GM18951 (cell line): Measurements from ENCODE around the gene NAV3.

ENCODE experiments used
- POLR2A ChIP-seq: IDR thresholded peaks from 4 replicates; pipeline ENCODE4 v1.6.1; 2011; ENCODE audit warnings: mild to moderate bottlenecking; ENCODE audit not compliant: insufficient read length, insufficient read depth; ENCODE audit errors: extremely low read depth
- in situ Hi-C: fragments of 300-500 bp; cut with MboI; formaldehyde crosslinking; loops from one replicate; pipeline ENCODE4 v1.12.0; 2022; ENCODE audit warnings: low sequenced_read_pairs, mixed read lengths, inconsistent platforms; ENCODE audit not compliant: unreplicated experiment

NAV3 gene

DNA sequence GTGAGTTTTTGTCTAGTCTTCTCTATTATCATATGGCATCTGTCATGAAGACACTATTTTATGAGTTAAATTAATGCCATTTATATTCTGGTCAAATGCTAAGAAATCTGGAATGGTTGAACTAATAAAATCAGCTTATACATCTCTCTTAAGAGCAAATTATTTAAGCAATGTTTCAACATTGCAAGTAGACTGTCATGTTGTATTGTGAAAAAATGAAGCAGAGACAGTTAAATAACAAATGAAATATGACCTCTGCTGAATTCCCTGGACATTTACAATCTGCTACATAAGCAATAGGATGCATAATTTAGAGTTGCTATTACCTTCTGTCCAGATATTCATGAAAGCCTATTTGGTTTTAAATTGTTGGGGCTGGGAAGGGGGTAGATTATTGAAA, 30.6 kb downstream of the NAV3 start:
- TF ChIP-seq POLR2A: no peak

DNA sequence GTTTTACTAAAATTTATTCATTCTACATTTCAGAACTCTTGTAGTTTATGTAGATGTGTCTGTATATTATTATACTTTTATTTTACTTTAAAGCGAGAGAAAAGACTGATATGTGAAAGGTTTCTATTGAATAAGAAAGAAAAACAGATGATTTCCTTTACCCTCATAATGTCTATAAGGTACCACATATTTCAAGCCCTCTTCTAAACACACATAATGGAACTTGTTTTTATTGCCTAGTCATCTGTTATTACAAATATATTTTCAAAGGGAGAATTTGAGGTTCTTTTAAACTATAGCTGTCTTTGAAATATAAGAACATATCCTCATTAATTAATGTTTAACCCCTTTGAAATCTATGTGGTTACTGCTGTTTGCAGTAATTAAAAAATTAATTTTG, 34.5 kb downstream of the NAV3 start:
- TF ChIP-seq POLR2A: no peak

More for the DNA sequence above, 30.6 kb downstream of the NAV3 start:
- in situ Hi-C loops: no loop called here

DNA sequence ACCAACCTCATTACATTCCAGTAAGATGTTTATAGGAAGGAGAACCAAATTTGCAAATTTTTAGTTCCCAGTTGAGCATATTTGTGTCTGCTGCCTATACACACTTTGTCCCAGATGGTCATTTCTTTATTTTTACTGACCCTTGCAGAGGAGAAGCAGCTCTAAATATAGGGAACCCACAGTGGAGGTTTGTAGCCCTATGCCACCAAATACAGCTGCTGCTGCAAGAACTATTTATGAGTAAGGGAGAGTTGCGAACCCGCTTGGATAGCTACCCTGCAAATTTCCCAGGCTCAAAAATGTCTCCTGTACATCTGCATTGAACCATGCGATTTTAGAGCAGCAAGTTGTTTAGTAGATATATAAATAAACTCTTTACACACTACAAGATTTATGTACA, 48.2 kb downstream of the NAV3 start:
- TF ChIP-seq POLR2A: no peak
- in situ Hi-C loops: no loop called here

More for the DNA sequence above, 34.5 kb downstream of the NAV3 start:
- in situ Hi-C loops: no loop called here

DNA sequence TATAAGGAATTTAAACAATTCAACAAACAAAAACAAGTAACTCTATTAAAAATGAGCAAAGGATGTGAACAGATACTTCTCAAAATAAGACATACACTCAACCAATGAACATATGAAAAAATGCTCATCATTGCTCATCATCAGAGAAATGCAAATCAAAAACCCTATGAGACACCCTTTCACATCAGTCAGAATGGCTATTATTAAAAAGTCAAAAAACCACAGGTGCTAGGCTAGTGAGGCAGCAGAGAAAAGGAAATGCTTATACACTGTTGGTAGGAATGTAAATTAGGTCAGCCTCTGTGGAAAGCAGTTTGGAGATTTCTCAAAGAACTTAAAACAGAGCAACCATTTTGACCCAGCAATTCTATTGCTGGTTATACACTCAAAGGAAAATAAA, 52.0 kb downstream of the NAV3 start:
- in situ Hi-C loops: no loop called here
- no peak for TF ChIP-seq POLR2A

DNA sequence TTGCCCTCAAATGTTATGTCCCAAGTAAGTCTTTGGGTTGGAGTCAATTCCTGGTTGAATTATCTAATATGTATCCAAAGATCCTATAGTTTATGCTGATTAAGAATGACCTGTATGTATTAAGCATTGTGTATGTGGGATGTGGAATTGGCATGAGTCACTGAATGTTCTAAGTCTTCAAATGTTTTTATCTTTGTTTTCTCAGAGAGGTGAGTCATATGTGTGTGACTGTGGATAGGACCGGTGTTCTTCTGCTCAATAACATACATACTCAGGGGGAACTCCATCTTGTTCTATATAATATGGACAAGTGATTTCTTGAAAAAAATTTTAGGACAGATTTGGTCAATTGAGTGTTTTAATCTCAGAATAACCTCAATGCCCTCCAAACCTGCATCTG, 57.9 kb downstream of the NAV3 start:
- in situ Hi-C loops: no loop called here
- no peak for TF ChIP-seq POLR2A

DNA sequence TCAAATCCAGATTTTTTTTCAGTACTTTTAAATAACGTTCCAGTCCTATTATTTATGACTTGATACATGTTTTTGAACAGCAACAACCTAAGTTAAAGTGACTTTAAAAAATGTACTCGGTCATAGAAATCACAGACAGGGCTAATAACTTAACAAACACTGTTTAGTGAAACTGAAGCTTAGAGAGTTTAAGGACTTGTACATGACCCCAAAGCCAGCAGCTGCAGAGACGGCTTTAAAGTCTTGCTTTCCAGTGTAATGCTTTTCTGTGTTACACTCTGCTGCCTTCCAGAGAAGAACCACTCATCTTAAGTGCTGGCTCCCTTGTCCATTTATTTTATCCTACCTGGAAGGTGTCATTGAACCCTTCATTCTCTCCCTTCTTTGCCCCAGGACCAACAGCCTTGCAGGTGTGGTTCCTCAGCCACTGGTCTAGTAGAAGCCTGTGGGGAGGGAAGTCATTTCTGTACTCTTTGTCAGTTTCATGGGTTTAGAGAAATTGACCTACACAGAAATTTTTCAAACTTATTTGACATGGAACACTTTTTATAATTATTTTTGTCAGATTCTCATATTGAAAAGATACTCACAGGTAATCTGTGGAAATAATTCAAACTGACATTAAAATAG, 60.9 kb downstream of the NAV3 start:
- in situ Hi-C loops: no loop called here
- no peak for TF ChIP-seq POLR2A

DNA sequence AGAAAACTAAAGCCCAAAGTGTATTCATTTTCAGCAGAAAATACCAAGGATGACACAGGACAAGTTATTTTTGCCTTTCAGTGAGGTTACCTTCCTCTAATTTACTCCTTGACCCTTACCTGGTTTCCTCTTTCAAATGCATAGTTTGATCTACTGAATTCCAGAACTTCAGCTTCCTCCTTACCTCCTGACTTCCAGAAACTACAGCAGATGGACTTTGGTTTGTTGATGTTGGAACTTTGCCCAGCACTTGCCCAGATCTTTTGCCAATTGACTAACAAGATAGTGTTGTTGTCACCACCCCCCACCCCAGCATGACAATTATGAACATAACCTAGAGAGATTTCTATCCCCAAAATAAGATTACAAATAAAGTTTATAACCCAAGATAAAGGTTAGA, 63.2 kb downstream of the NAV3 start:
- no peak for TF ChIP-seq POLR2A
- in situ Hi-C loops: no loop called here

DNA sequence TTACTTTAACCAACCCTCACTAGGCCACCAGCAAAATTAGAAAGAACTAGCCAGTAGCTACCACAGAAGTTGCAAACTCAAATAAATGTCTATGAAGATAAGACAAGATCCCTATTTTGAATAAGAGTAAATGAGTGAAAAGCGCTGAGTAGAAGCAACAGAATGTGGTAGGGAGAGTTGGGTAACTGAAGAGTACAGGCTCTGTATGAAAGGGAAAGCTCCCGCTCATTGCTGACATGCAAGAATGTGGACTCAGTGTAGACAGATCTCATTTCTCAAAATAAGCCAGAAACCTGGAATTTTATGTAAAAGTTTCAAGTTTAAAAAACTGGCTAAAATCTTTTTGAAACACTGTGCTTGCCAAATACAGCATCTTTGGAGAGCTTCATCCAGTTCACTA, 63.9 kb downstream of the NAV3 start:
- in situ Hi-C loops: no loop called here
- TF ChIP-seq POLR2A: no peak

DNA sequence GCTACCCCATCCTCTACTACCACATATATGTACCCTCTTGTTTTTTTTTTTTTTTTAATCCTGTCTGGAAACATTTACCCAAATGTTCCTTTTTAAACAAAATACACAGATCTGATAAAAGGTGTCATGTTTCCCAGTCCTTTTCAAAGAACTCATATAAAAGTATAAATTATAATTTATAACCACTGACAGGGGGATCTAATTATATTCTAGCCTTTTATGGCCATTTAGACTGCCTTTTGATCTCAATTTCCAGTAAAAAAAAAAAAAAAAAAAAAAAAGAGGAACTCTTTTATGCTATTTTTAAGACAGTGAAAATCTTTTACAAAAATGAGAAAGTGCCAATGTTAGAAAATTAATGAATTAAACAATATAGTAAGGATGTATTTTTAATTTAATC, 65.0 kb downstream of the NAV3 start:
- no peak for TF ChIP-seq POLR2A
- in situ Hi-C loops: no loop called here

DNA sequence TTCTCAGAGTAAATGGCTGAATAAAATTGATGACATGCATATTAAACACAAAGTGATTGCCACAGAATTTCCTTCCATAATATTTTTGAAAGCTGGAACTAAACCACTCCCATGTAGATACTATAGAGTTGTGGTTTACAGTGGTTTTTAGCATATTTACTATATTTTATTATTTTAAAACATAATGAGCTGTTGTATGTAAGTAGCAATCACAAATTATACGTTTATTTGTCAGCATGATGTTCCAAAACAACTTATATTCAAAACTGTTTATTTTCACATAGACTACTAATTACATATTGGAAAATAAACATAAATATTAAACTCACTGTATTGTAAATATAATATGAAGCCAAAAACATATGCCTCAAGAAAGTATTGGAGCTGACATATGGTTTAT, 77.2 kb downstream of the NAV3 start:
- TF ChIP-seq POLR2A: no peak
- in situ Hi-C loops: no loop called here

DNA sequence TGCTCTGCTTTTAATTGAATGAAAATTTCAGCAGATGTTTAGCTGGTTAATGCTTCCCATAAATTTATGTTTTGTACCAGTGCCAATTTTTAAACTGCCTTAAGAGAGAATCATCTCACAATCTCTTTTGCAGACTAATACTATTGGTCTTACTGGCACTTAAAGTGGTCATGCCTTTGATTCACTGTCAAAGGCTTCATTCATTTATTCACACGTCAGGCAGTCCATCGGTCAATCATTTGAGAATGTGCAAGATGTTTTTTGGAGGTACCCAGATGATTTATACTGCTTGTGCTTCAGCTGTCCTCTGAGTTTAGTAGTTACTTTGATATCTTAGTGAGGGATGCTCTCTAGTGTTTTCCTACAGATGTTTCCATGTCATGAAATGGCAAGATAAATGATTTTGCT, 83.4 kb downstream of the NAV3 start:
- in situ Hi-C loops: no loop called here
- no peak for TF ChIP-seq POLR2A

DNA sequence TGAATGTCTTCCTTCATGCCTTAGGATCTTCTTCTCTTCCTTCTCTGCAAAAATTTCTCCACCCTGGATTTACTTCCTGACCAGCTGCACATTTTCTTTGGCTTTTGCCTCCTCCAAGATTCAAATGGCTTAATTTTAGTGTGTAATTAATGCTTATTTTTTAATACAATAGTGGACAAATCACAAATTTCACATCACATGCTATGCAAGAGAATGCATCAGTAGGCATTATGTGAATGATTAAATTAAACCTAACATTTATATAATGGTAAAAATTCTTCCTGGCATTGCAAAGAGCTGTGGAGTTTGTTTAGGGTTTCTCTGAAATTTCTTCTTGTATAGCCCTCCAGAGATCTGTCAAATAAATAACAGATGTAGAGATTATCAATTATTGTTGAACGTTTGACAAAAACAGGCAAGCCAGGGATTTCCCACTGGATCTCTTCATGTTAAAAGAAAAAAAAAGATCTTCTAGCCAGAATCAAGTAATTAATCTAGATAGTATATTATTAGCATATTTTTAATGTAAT, 84.4 kb downstream of the NAV3 start:
- in situ Hi-C loops: no loop called here
- TF ChIP-seq POLR2A: no peak

DNA sequence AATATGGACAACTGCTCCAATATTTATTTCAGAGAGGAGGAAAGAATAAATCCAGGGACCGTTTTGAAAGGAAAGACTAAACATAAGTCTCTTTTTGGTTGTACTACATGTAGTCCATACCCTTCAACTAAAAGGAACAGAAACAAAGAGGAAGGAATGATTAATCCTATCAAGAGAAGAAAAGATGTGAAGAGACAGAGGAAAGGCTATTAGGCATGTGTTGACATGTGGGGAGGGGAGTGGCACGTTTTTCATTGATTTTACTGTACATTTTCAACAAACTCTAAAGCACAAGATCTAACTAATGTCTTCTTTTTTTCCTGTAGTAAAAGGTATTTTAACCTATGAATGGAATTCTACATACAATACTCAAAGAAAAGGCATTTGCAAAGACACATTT, 85.6 kb downstream of the NAV3 start:
- no peak for TF ChIP-seq POLR2A
- in situ Hi-C loops: no loop called here

DNA sequence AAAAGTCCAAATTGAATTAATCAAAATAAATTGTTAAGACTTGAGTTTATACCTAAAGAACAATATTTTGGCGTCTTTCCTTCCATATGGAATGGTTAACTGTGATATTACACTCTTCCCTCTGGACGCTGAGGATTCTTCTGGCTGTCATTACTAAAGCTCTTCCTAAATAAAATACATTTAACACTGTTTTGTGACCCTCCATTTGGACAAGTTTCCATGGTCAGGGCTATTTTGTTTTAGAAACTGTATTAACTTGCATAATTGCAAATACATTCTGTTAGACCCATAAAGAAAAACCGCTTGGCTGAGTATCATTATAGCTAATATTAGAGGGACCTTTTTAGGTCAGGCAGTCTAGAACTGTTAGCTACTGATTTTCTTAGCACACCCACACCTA, 87.4 kb downstream of the NAV3 start:
- TF ChIP-seq POLR2A: no peak

DNA sequence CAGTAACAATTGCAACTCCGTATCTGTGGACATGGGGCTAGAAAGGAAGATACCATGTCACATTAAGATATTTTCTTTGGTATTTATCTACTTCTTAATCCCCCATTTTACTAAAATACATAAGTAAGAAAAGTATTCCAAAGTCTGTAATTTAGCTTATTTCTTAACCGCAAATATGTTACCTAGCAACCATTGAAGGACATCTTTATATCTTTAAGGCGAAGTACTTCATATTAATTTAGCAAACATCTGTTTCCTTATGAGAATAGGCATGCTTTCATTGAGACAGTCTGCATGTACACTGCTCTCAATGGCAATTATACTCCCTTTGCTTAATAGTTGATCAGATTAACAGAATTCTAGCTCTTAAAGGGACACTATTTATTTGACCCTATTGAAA, 88.8 kb downstream of the NAV3 start:
- TF ChIP-seq POLR2A: no peak
- in situ Hi-C loops: no loop called here

More for the DNA sequence above, 87.4 kb downstream of the NAV3 start:
- in situ Hi-C loops: no loop called here
